CD4-positive, alpha-beta memory T cell (primary cell): ENCODE measurements around the gene MYH2. TPM values are rescaled to one million over a fixed set of nuclear protein-coding genes. Genes with fewer than 3 reads are reported as not detected.

Source experiments
- CTCF ChIA-PET: fragments of 350-600 bp; sonication (Branson Sonifier 250); formaldehyde crosslinking; loops from one replicate; lab custom pipeline; 2021; ENCODE audit warnings: inconsistent platforms; ENCODE audit not compliant: partially characterized antibody; lab: Charles Lee
- POLR2A ChIA-PET: fragments of 350-600 bp; sonication (Branson Sonifier 250); formaldehyde crosslinking; loops from one replicate; lab custom pipeline; 2021; ENCODE audit not compliant: partially characterized antibody; lab: Charles Lee
- DNase-seq, 5 donors: peaks; one replicate each; pipeline versions ENCODE4 v3.0.0 to v3.0.0-alpha.2; 2020 to 2022; ENCODE audit warnings: mixed read lengths in 1 of 5
- H3K27ac ChIP-seq: one replicate; pipeline ENCODE4 v1.7.0; 2013; ENCODE audit warnings: low read depth, low read length
- H3K27me3 ChIP-seq: 2 replicates; pipeline ENCODE4 v1.7.0; 2013; ENCODE audit warnings: mild to moderate bottlenecking, low read length, moderate library complexity; ENCODE audit not compliant: insufficient read depth
- H3K36me3 ChIP-seq: 2 replicates; pipeline ENCODE4 v1.7.0; 2013; ENCODE audit warnings: mild to moderate bottlenecking, low read length, moderate library complexity; ENCODE audit not compliant: insufficient read depth
- H3K4me1 ChIP-seq: 2 replicates; pipeline ENCODE4 v1.7.0; 2013; ENCODE audit warnings: mild to moderate bottlenecking, low read length, moderate library complexity; ENCODE audit not compliant: insufficient read depth
- H3K4me3 ChIP-seq, 2 donors: one replicate each; pipeline ENCODE4 v1.7.0; 2013; ENCODE audit warnings: low read length in 2 of 2, mild to moderate bottlenecking in 1 of 2
- H3K9me3 ChIP-seq, 2 donors: one replicate each; pipeline ENCODE4 v1.7.0; 2013; ENCODE audit warnings: low read length in 2 of 2, control low read depth in 1 of 2; ENCODE audit not compliant: control insufficient read depth in 1 of 2
- H3K27ac Mint-ChIP-seq, 7 donors: one replicate each; pipeline ENCODE4 v1.8.0; 2020 to 2021; ENCODE audit warnings: mixed read lengths in 7 of 7, mild to moderate bottlenecking in 6 of 7, inconsistent platforms in 3 of 7, moderate library complexity in 3 of 7
- H3K27me3 Mint-ChIP-seq, 2 donors: one replicate each; pipeline ENCODE4 v1.8.0; 2020 to 2021; ENCODE audit warnings: mixed read lengths in 2 of 2
- H3K36me3 Mint-ChIP-seq, 2 donors: one replicate each; pipeline ENCODE4 v1.8.0; 2020 to 2021; ENCODE audit warnings: mixed read lengths in 2 of 2, inconsistent platforms in 1 of 2, mild to moderate bottlenecking in 1 of 2
- H3K4me1 Mint-ChIP-seq, 4 donors: one replicate each; pipeline ENCODE4 v1.8.0; 2020 to 2021; ENCODE audit warnings: mixed read lengths in 4 of 4, mild to moderate bottlenecking in 1 of 4
- H3K4me3 Mint-ChIP-seq, 8 donors: one replicate each; pipeline ENCODE4 v1.8.0; 2020 to 2021; ENCODE audit warnings: mixed read lengths in 8 of 8, mild to moderate bottlenecking in 7 of 8, moderate library complexity in 6 of 8, inconsistent platforms in 3 of 8
- H3K9me3 Mint-ChIP-seq, 8 donors: one replicate each; pipeline ENCODE4 v1.8.0; 2020 to 2021; ENCODE audit warnings: mixed read lengths in 8 of 8, mild to moderate bottlenecking in 5 of 8, inconsistent platforms in 3 of 8, moderate library complexity in 1 of 8
- intact Hi-C: fragments of 100-400 bp; cut with micrococcal nuclease; formaldehyde crosslinking; loops from one replicate; pipeline ENCODE4 v1.15.1; 2023
- polyA plus RNA-seq, 2 donors: library from polyadenylated mRNA; unstranded; fragments of 300-500 nt; fragmentation: Illumina TruSeq; gene quantifications; one replicate each; pipeline ENCODE4 v1.2.3, GENCODE V29; 2021
- total RNA-seq, 2 experiments: library from RNA; stranded (reverse); gene quantifications; one replicate each; pipeline ENCODE4 v1.2.3, GENCODE V29; 2021

The MYH2 gene
- total and polyA plus RNA-seq, 4 experiments from 2014 or later: not detected

DNA sequence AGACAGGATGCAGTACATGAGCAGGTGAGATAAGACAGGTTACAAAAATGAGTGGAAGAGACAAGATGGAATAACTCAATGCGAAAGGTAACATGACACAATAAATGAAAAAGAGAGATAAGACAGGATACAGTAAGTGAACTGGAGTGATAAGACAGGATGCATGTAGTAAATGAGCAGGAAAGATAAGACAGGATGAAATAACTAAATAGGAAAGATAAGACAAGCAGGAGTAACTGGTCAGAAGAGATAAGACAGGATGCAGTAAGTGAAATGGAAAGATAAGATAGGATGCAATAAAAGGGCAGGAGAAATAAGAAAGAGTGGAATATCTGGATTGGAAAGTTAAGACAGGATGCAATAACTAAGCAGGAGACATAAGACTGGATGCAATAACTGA lies 71.8 kb downstream of the MYH2 start:
- Histone ChIP-seq H3K27ac (no peak overlapping the region), H3K9me3 (no peaks in the 10 kb centered on the region), H3K4me3 (no peak overlapping the region), H3K27me3 (no peaks in the 10 kb centered on the region), H3K36me3 (no peaks in the 10 kb centered on the region), H3K4me1 (no peaks in the 10 kb centered on the region)
- no peaks in the 10 kb centered on the region for H3K27me3 Mint-ChIP-seq
- H3K4me1 Mint-ChIP-seq: no peaks in the 10 kb centered on the region
- DNase-seq: no peak
- no peak overlapping the region for H3K4me3 Mint-ChIP-seq
- ChIA-PET CTCF (no interaction called here), POLR2A (no interaction called here)
- H3K27ac Mint-ChIP-seq: no peak overlapping the region
- H3K36me3 Mint-ChIP-seq: no peaks in the 10 kb centered on the region
- peaks cover 0 to 15% (median 3%) of the 10 kb centered on the region in 8 donors for H3K9me3 Mint-ChIP-seq
- intact Hi-C loops: no loop called here

DNA sequence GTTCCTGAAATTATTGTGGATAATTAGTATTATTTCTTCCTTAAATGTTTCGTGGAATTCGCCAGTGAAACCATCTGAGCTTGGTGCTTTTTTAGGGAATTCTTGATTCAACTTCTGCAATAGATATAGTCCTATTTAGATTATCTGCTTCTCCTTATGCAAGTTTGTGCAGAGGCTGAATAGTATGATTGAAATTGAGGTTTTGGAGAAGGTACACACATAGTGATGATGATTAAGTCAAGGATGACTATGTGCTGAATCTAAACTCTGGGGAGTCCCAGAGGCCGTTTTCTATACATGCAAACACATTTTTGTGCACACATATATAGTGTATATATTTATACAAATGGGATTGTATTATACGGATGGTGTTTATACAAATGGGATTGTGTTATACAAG lies 74.9 kb downstream of the MYH2 start:
- no peaks in the 10 kb centered on the region for H3K9me3 Mint-ChIP-seq
- POLR2A ChIA-PET: no interaction called here

DNA sequence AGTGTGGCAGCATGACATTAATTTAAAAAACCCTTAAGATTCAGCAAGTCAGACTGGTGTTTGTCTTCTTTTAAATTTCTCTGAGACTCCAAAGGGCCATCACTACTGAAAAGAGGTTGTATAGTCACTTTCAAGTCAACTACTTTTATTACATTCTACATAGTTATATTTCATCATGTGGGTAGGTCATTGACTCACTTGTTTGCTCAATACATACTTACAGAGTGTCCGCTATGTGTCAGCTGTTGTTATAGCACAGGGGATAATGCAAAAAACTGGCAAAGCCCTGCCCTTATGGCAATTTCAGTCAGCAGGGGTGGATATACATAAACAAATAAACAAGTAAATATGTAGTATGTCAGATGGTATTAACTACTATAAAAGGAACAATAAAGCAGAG lies 77.6 kb downstream of the MYH2 start:
- Mint-ChIP-seq H3K4me1 (no peaks in the 10 kb centered on the region), H3K9me3 (no peaks in the 10 kb centered on the region), H3K36me3 (no peaks in the 10 kb centered on the region), H3K27me3 (no peaks in the 10 kb centered on the region), H3K27ac (no peak overlapping the region), H3K4me3 (no peak overlapping the region)
- no peak overlapping the region for H3K4me3 ChIP-seq
- H3K9me3 ChIP-seq: no peaks in the 10 kb centered on the region
- no peaks in the 10 kb centered on the region for H3K27me3 ChIP-seq
- CTCF ChIA-PET: no interaction called here
- H3K4me1 ChIP-seq: no peaks in the 10 kb centered on the region
- no peak for DNase-seq
- POLR2A ChIA-PET: no interaction called here
- no peak overlapping the region for H3K27ac ChIP-seq
- intact Hi-C loops: no loop called here
- H3K36me3 ChIP-seq: no peaks in the 10 kb centered on the region

More for the DNA sequence above, 74.9 kb downstream of the MYH2 start:
- Mint-ChIP-seq H3K4me1 (no peaks in the 10 kb centered on the region), H3K36me3 (no peaks in the 10 kb centered on the region), H3K27ac (no peak overlapping the region), H3K4me3 (no peak overlapping the region), H3K27me3 (no peaks in the 10 kb centered on the region)
- Histone ChIP-seq H3K36me3 (no peaks in the 10 kb centered on the region), H3K4me3 (no peak overlapping the region), H3K27me3 (no peaks in the 10 kb centered on the region), H3K4me1 (no peaks in the 10 kb centered on the region), H3K9me3 (no peaks in the 10 kb centered on the region), H3K27ac (no peak overlapping the region)
- intact Hi-C loops: no loop called here
- DNase-seq: no peak
- CTCF ChIA-PET: no interaction called here

Other genes with a start within 250 kb of the MYH2 start
- not detected for gene MYH13, start 176.7 kb downstream of the MYH2 start, total RNA-seq
- gene MYH13, start 176.7 kb downstream of the MYH2 start, polyA plus RNA-seq: not detected
- gene MYH8, start 127.7 kb downstream of the MYH2 start, total RNA-seq: not detected
- not detected for gene MYH8, start 127.7 kb downstream of the MYH2 start, polyA plus RNA-seq
- not detected for gene MYH4, start 80.1 kb downstream of the MYH2 start, total RNA-seq
- gene MYH4, start 80.1 kb downstream of the MYH2 start, polyA plus RNA-seq: not detected
- gene MYH1, start 31.1 kb downstream of the MYH2 start, total RNA-seq: not detected
- gene MYH1, start 31.1 kb downstream of the MYH2 start, polyA plus RNA-seq: not detected
- gene MYH3, start 107.7 kb upstream of the MYH2 start, total RNA-seq: 10 to 100 TPM in 1 of 2 experiments, 1 to 10 TPM in 1; 8.6 to 11.5 TPM
- gene MYH3, start 107.7 kb upstream of the MYH2 start, polyA plus RNA-seq: under 1 TPM in 1 of 2 donors, not detected in 1; 0.47 TPM
- gene SCO1, start 147.9 kb upstream of the MYH2 start, total RNA-seq: 10 to 100 TPM; 26.0 to 26.1 TPM
- gene SCO1, start 147.9 kb upstream of the MYH2 start, polyA plus RNA-seq: 10 to 100 TPM; 12.9 to 20.2 TPM
- 10 to 100 TPM; 45.5 to 46.7 TPM for gene ADPRM, start 147.9 kb upstream of the MYH2 start, total RNA-seq
- gene ADPRM, start 147.9 kb upstream of the MYH2 start, polyA plus RNA-seq: 10 to 100 TPM; 50.0 to 55.0 TPM
- gene TMEM220, start 180.4 kb upstream of the MYH2 start, total RNA-seq: 1 to 10 TPM; 1.8 to 3.0 TPM
- gene TMEM220, start 180.4 kb upstream of the MYH2 start, polyA plus RNA-seq: 1 to 10 TPM; 2.8 to 3.5 TPM